Effector CD8-positive, alpha-beta T cell (primary cell): ENCODE measurements around the gene PANK3.
"Not testable (repeated sequence)": the region's sequence is repeated elsewhere in the genome, so short reads cannot be mapped to it uniquely, and the experiment has no call there.

Experiments
- DNase-seq: peaks from one replicate; lab custom pipeline; 2025; lab: John Stamatoyannopoulos, UW

PANK3 gene

GRCh38 chr5:168552146-168552545 lies 27.0 kb downstream of the PANK3 start:
- DNase-seq: no peak

GRCh38 chr5:168550656-168551055 lies 28.5 kb downstream of the PANK3 start:
- no peak for DNase-seq

DNA sequence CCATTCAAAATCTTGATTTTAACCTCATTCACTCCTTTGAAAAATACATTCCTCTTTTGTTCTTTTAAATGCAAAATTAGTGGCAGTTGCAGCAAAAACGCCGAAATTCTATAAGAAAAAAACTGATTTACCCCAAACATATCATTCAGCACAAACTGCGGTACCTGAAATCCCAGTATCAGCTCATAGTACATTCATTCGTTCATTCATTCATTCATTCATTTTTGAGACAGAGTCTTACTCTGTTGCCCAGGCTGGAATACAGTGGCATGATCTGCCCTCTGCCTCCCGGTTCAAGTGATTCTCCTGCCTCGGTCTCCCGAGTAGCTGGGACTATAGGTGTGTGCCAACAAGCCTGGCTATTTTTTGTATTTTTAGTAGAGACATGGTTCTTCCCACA lies 29.6 kb downstream of the PANK3 start:
- no peak for DNase-seq

DNA sequence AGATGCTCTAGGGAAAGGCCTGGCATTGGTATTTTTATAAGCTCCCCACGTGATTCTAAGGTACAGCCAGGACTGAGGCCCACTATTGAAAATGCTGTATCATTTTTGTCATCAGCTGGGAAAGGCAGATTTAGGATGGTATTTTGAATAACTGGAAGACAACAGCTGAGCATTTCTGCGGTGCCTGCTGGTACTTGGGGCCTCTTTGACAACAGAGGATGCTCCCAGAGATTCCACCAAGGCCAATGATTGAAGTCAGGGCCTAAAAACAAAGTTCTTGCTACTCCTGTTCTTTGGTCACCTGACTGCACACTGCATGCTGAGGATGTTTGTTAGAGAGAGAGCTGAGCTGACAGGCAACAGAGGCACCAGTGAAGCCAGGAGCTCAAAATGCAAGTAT lies 42.0 kb downstream of the PANK3 start:
- DNase-seq: no peak

DNA sequence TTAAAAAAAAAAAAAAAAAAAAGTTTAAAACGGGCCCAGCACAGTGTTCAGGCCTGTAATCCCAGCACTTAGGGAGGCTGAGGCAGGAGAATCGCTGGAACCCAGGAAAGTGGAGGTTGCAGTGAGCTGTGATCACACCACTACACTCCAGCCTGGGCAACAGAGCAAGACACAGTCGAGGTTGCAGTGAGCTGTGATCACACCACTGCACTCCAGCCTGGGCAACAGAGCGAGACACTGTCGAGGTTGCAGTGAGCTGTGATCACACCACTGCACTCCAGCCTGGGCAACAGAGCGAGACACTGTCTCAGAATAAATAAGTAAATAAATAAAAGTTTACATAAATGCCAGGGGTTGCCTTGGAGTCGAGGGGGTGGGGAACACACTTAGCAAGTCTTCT lies 44.8 kb downstream of the PANK3 start:
- not testable (repeated sequence) for DNase-seq

DNA sequence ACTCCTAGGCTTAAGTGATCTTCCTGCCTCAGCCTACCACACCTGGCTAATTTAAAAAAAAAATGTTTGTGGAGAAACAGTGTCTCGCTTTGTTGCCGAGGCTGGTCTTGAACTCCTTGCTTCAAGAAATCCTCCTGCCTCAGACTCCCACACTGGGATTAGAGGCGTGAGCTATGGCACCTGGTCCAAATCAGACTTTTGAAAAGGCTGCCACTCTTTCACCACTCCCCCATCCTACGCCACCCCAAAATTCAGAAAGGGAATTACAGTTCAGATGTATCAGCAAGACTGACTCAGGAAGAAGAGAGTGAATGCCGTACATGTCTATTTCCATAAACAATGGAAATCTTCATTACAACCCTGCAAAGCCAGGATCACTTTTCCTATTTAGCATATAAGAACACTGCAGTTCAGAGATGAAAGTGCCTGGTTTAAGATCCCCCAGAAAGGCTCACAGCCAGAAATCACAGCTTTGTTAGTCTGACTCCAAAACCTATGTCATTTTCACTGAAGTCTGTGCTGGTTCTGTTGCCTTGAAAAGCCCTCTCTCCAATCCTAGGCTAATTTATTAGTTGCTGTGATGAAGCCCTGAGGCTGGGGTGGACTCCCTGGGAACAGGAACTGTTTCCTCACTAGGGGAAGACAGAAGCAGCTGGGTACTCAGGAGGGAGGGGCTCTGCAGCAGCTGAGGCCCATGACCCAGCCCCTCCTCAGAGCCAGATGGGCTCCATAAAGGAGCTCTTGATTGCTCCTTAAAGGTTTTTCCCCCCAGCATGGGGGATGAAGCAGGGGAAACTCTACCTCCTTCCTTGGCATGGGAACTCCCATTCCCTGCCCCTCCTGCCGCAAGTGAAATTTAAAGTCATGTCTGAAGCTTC lies 46.9 kb downstream of the PANK3 start:
- no peak for DNase-seq

- no peak for DNase-seq
These were observed 48.0 kb downstream of the PANK3 start for GRCh38 chr5:168531191-168531590.

DNA sequence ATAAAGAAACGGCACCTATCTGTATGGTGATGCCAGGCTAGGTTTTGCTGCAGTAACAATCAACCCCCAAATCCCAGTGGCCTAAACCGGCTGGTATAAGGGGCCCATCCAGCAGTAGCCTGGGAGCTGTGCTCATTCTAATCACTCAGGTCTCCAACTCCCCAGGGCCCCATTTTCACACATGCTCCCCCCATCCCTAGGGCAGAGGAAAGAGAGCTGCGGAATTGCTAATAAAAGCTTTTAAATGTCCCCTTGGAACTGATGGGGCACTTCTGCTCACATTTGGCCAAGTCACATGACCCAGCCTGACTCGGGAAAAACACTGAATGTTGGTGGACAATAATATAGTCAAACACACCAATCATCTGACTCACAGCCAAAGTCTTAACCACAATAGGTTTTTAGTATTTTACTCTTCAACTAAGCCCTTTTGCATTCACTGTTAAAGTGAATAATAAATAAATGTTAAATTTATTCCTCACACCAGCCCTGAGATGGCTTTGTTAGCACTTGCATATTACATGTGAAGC lies 48.5 kb downstream of the PANK3 start:
- no peak for DNase-seq

DNA sequence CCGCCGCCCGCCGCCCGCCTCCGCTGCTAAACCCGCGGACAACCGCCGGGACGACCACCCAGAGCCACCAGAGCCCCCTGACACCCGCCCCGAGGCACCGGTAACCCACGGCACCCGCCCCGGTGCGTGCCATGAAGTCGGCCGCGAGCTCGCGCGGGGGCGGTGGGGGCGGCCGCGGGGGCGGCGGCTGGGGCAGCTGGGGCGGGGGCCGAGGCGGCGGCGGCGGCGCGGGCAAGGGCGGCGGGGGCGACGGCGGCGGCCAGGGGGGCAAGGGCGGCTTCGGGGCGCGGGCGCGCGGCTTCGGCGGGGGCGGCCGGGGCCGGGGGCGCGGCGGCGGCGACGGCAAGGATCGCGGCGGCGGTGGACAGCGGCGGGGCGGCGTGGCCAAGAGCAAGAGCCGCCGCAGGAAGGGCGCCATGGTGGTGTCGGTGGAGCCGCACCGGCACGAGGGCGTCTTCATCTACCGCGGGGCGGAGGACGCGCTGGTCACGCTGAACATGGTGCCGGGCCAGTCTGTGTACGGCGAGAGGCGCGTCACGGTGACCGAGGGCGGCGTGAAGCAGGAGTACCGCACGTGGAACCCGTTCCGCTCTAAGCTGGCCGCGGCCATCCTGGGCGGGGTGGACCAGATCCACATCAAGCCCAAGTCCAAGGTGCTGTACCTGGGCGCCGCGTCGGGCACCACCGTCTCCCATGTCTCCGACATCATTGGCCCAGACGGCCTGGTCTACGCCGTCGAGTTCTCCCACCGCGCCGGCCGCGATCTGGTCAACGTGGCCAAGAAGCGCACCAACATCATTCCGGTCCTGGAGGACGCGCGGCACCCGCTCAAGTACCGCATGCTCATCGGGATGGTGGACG lies 49.6 kb downstream of the PANK3 start:
- DNase-seq: no peak

- no peak for DNase-seq
These were observed 50.4 kb downstream of the PANK3 start, which contains the start of gene FBLL1 for GRCh38 chr5:168528521-168529373. TSS of gene FBLL1 (plus strand) at chr5:168529305. CDS start at chr5:168529505, 200 bp downstream.

DNA sequence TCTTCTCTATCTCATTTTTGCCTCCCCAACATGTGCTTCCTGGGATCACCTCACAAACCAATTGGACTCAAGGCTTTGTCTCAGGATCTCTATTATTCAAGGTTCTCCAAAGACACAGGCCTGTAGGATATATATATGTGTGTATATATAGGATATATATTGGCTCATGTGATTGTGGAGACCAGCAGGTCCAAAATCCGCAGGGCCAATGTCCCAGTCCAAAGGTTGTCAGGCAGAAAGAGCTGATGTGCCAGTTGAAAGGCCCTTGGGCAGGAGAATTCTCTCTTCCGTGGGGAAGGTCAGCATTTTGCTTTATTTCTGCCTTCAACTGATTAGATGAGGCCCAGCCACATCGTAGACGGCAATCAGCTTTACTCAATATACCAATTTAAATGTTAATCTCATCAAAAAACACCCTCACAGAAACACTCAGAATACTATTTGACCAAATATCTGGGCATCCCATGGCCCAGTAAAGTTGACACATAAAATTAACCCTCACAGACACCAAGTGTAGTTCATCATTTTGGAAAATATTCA lies 51.3 kb downstream of the PANK3 start:
- DNase-seq: no peak

- no peak for DNase-seq
These were observed 53.3 kb downstream of the PANK3 start for GRCh38 chr5:168525856-168526255.

GRCh38 chr5:168513861-168514428 lies 65.2 kb downstream of the PANK3 start:
- DNase-seq: no peak

DNA sequence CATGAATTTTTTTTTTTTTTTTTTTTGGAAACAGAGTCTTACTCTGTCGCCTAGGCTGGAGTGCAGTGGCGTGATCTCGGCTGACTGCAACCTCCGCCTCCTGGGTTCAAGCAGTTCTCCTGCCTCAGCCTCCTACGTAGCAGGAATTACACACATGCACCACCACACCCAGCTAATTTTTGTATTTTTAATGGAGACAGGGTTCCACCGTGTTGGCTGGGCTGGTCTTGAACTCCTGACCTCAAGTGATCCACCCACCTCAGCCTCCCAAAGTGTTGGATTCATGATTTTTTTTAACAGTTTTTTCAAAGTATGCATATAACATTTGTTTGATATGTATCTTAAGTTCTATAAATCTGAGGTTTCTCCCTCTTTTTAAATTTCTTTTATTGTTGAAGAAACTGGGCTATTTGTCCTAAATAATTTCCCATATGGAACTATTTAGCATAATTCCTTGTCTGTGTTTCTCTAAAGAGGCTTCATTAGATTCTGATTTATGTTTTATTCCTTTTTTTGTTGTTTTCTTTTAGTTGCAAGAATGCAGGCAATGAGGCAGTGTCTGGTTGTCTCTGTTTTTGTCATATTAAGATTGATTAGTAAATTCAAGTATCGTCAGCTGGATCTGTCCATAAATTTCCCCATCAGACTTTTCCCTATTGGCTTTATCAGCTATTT lies 76.5 kb downstream of the PANK3 start:
- no peak for DNase-seq
